A549 (cell line): ENCODE measurements around the gene PAN2. TPM values are rescaled to one million over a fixed set of nuclear protein-coding genes. Genes with fewer than 3 reads are reported as not detected.

Experiments
- ATAC-seq, 2 experiments: fragments of 200-7000 bp in 1 of 2; fragments of >200 bp in 1 of 2; cut with Nextera tagmentation in 1 of 2; cut with Tn5 transposase in 1 of 2; 3 replicates each; pipeline versions ENCODE4 v1.8.0 to v1.9.1; 2018 to 2020; ENCODE audit warnings: mild to moderate bottlenecking in 1 of 2, moderate library complexity in 1 of 2
- CTCF ChIA-PET: fragments of 300-600 bp; sonication (Branson Sonifier 250); formaldehyde crosslinking; extraction: SDS; loops from one replicate; lab custom pipeline; 2021; ENCODE audit warnings: antibody characterized with exemption, inconsistent platforms; lab: Yijun Ruan, JAX
- POLR2A ChIA-PET: fragments of 350-600 bp; formaldehyde crosslinking; extraction: SDS; loops from one replicate; lab custom pipeline; 2021; ENCODE audit warnings: antibody characterized with exemption, inconsistent platforms; lab: Yijun Ruan, JAX
- DNase-seq, 2 experiments: peaks; one replicate each; pipeline versions ENCODE4 v3.0.0 to v3.0.0-alpha.2; 2011 to 2016; ENCODE audit warnings: low read depth in 1 of 2, low spot score in 1 of 2
- FAIRE-seq: peaks from 2 replicates; lab custom pipeline; 2011; peaks lifted over from hg19 to GRCh38; lab: Jason Lieb, UNC
- H3K27ac ChIP-seq, 2 experiments: fragments of >200 bp; sonication (Bioruptor Twin); formaldehyde crosslinking; 3 replicates each; pipeline ENCODE4 v1.5.1; 2016 to 2017
- H3K4me1 ChIP-seq: fragments of >200 bp; sonication (Bioruptor Twin); formaldehyde crosslinking; 3 replicates; pipeline ENCODE4 v1.6.1; 2016
- H3K4me2 ChIP-seq: fragments of >200 bp; sonication (Bioruptor Twin); formaldehyde crosslinking; 3 replicates; pipeline ENCODE4 v1.6.1; 2016
- H3K4me3 ChIP-seq: fragments of >200 bp; sonication (Bioruptor Twin); formaldehyde crosslinking; 3 replicates; pipeline ENCODE4 v1.5.1; 2016
- H3K9me3 ChIP-seq: fragments of >200 bp; sonication (Bioruptor Twin); formaldehyde crosslinking; 3 replicates; pipeline ENCODE4 v1.6.1; 2016
- CBX8 ChIP-seq: fragments of 200-600 bp; sonication (generic); IDR thresholded peaks from 2 replicates; pipeline ENCODE4 v1.6.1; 2016
- CEBPB ChIP-seq, 2 experiments: fragments of >200 bp in 1 of 2; sonication (Bioruptor Twin) in 1 of 2; formaldehyde crosslinking in 1 of 2; IDR thresholded peaks; 2 replicates each; pipeline ENCODE4 v1.6.1; 2012 to 2016
- CHD2 ChIP-seq: fragments of 150-350 bp; IDR thresholded peaks from 2 replicates; pipeline ENCODE4 v1.6.1; 2014; ENCODE audit warnings: low read length; ENCODE audit not compliant: partially characterized antibody
- CHD4 ChIP-seq: fragments of 200-600 bp; sonication (generic); IDR thresholded peaks from 2 replicates; pipeline ENCODE4 v1.6.1; 2016; ENCODE audit warnings: antibody characterized with exemption, mild to moderate bottlenecking, borderline replicate concordance
- ELK1 ChIP-seq: fragments of 150-350 bp; IDR thresholded peaks from 2 replicates; pipeline ENCODE4 v1.6.1; 2014; ENCODE audit warnings: low read depth, mild to moderate bottlenecking, low read length
- FOSB ChIP-seq: fragments of 250-450 bp; sonication (Bioruptor Pico); IDR thresholded peaks from 2 replicates; pipeline ENCODE4 v1.5.0; 2020; ENCODE audit warnings: mild to moderate bottlenecking, moderate library complexity
- HES2 ChIP-seq: fragments of >200 bp; sonication (Bioruptor Twin); formaldehyde crosslinking; IDR thresholded peaks from 2 replicates; pipeline ENCODE4 v1.6.1; 2016
- HOXA7 ChIP-seq: fragments of 250-450 bp; sonication (Bioruptor Pico); IDR thresholded peaks from 2 replicates; pipeline ENCODE4 v1.5.0; 2020; ENCODE audit warnings: mild to moderate bottlenecking, moderate library complexity
- JUNB ChIP-seq: fragments of >200 bp; sonication (Bioruptor Twin); formaldehyde crosslinking; IDR thresholded peaks from 2 replicates; pipeline ENCODE4 v1.6.1; 2016
- KDM1A ChIP-seq: fragments of 200-600 bp; sonication (generic); IDR thresholded peaks from 2 replicates; pipeline ENCODE4 v1.6.1; 2016; ENCODE audit warnings: low read depth, mild to moderate bottlenecking
- MAX ChIP-seq: IDR thresholded peaks from 2 replicates; pipeline ENCODE4 v1.6.1; 2012
- MYC ChIP-seq: IDR thresholded peaks from 2 replicates; pipeline ENCODE4 v1.6.1; 2012; ENCODE audit warnings: mild to moderate bottlenecking, inconsistent platforms, low read length, improper control_type of control experiment, borderline replicate concordance
- NFE2L2 ChIP-seq: fragments of 150-350 bp; conservative IDR thresholded peaks from 2 replicates; pipeline ENCODE4 v1.6.1; 2014; ENCODE audit warnings: low read length
- NPAS2 ChIP-seq: fragments of 250-450 bp; sonication (Bioruptor Pico); IDR thresholded peaks from 2 replicates; pipeline ENCODE4 v1.8.0; 2022; ENCODE audit warnings: mild to moderate bottlenecking, moderate library complexity, borderline replicate concordance
- NR3C1 ChIP-seq: fragments of >200 bp; sonication (Bioruptor Twin); formaldehyde crosslinking; IDR thresholded peaks from 3 replicates; pipeline ENCODE4 v1.6.1; 2017
- PBX3 ChIP-seq: IDR thresholded peaks from 2 replicates; pipeline ENCODE4 v1.6.1; 2012
- PHF8 ChIP-seq: fragments of 200-600 bp; sonication (generic); IDR thresholded peaks from 2 replicates; pipeline ENCODE4 v1.6.1; 2016; ENCODE audit warnings: low read depth, mild to moderate bottlenecking, antibody characterized with exemption, moderate library complexity, borderline replicate concordance
- POLR2A ChIP-seq: IDR thresholded peaks from 2 replicates; pipeline ENCODE4 v1.6.1; 2012; ENCODE audit warnings: mild to moderate bottlenecking, low read length
- POLR2AphosphoS2 ChIP-seq: conservative IDR thresholded peaks from 2 replicates; pipeline ENCODE4 v1.6.1; 2012; ENCODE audit warnings: low read length, improper control_type of control experiment, inconsistent platforms
- REST ChIP-seq: fragments of 200-600 bp; sonication (generic); IDR thresholded peaks from 2 replicates; pipeline ENCODE4 v1.6.1; 2016; ENCODE audit warnings: antibody characterized with exemption, mild to moderate bottlenecking, moderate library complexity
- RFX5 ChIP-seq: fragments of 450-650 bp; IDR thresholded peaks from 2 replicates; pipeline ENCODE4 v1.7.1; 2014; ENCODE audit warnings: antibody characterized with exemption, mild to moderate bottlenecking, moderate library complexity
- SMC3 ChIP-seq: fragments of >200 bp; sonication (Bioruptor Twin); formaldehyde crosslinking; IDR thresholded peaks from 3 replicates; pipeline ENCODE4 v1.6.1; 2018; ENCODE audit warnings: inconsistent platforms
- SREBF2 ChIP-seq: fragments of 450-650 bp; IDR thresholded peaks from 2 replicates; pipeline ENCODE4 v1.6.1; 2014; ENCODE audit warnings: mild to moderate bottlenecking, moderate library complexity
- TP53 ChIP-seq: fragments of 250-450 bp; sonication (Bioruptor Pico); IDR thresholded peaks from 2 replicates; pipeline ENCODE4 v1.5.0; 2021; ENCODE audit warnings: mild to moderate bottlenecking, moderate library complexity
- USF2 ChIP-seq: fragments of 450-650 bp; IDR thresholded peaks from 2 replicates; pipeline ENCODE4 v1.6.1; 2014; ENCODE audit warnings: antibody characterized with exemption
- ZC3H11A ChIP-seq: fragments of 450-650 bp; IDR thresholded peaks from 2 replicates; pipeline ENCODE4 v1.6.1; 2014; ENCODE audit warnings: antibody characterized with exemption, mild to moderate bottlenecking
- WGBS: methylation state at CpG from one replicate; pipeline ENCODE4 v1.1.6; 2017; ENCODE audit errors: missing lambda C conversion rate; 5-methylcytosine and 5-hydroxymethylcytosine counted together
- polyA plus RNA-seq, 4 experiments: library from polyadenylated mRNA; depleted of rRNA in 3 of 4; stranded (reverse); fragments of >200 nt; fragmentation: RNase III in 1 of 4; extraction: RNeasy Plus Mini Kit Qiagen cat#74134 plus additional on column Dnase treatment in 1 of 4; gene quantifications; 2 replicates in 3 of 4; 3 replicates in 1 of 4; pipeline ENCODE4 v1.2.3, GENCODE V29; 2011 to 2017
- TF ChIP-seq, protein P1 (sequence below): IDR thresholded peaks from 2 replicates; pipeline ENCODE4 v1.6.1; 2012; ENCODE audit warnings: low read depth, borderline replicate concordance
- TF ChIP-seq, protein P2 (sequence below): fragments of 250-450 bp; sonication (Bioruptor Pico); IDR thresholded peaks from 2 replicates; pipeline ENCODE4 v1.5.0; 2020; ENCODE audit warnings: low read depth, mild to moderate bottlenecking, moderate library complexity

PAN2 gene
- polyA plus RNA-seq, 2 of the 4 experiments (the other 2 are of a cell fraction), result 30.0 to 66.8 TPM

- TF ChIP-seq PBX3, result peak; percentile 43
- no peak for TF ChIP-seq CHD4
- TF ChIP-seq FOSB (CRISPR knock-in tag), result no peak
- peak; percentile 93 for TF ChIP-seq CHD2
- TF ChIP-seq, protein P1, sequence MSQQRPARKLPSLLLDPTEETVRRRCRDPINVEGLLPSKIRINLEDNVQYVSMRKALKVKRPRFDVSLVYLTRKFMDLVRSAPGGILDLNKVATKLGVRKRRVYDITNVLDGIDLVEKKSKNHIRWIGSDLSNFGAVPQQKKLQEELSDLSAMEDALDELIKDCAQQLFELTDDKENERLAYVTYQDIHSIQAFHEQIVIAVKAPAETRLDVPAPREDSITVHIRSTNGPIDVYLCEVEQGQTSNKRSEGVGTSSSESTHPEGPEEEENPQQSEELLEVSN, result peak; percentile 66; the same call in 1 of the 2 replicates
- TF ChIP-seq MAX, result peak; percentile 93
- TF ChIP-seq USF2, result peak; percentile 91
- peak; percentile 63; the same call in 1 of the 2 replicates for TF ChIP-seq PHF8
- TF ChIP-seq JUNB, result no peak
- no peak for TF ChIP-seq SREBF2
- TF ChIP-seq NPAS2 (CRISPR knock-in tag), result peak; percentile 79
- TF ChIP-seq CEBPB (IDR thresholded peaks at IDR 0.05), result 0 out of 4 replicates have a peak, but pooled peaks of 1 of the 2 experiments have one; percentile 40
- peak; percentile 88 for TF ChIP-seq POLR2A
- no peak for TF ChIP-seq CBX8
- TF ChIP-seq NFE2L2, result no peak; the same call in 1 of the 2 replicates
- TF ChIP-seq, protein P2, sequence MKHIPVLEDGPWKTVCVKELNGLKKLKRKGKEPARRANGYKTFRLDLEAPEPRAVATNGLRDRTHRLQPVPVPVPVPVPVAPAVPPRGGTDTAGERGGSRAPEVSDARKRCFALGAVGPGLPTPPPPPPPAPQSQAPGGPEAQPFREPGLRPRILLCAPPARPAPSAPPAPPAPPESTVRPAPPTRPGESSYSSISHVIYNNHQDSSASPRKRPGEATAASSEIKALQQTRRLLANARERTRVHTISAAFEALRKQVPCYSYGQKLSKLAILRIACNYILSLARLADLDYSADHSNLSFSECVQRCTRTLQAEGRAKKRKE (CRISPR knock-in tag), result no peak
- no peak for TF ChIP-seq ELK1
- no peak for TF ChIP-seq NR3C1
- TF ChIP-seq MYC, result peak; percentile 20; the same call in 1 of the 2 replicates
Observed at GRCh38 chr12:56315622-56316473, 18.0 kb downstream of the PAN2 start, which contains the start of gene CNPY2 (continued).

- TF ChIP-seq KDM1A (no peak), USF2 (no peak), HES2 (no peak), ZC3H11A (no peak), SMC3 (no peak), REST (no peak), POLR2AphosphoS2 (no peak), TP53 (no peak), HOXA7 (CRISPR knock-in tag) (no peak), RFX5 (no peak)
- H3K4me1 ChIP-seq, result peaks cover 11% of the 10 kb centered on the region
- FAIRE-seq (no peak), DNase-seq (no peak), ATAC-seq (no peak; a peak in 2 of 6 replicates)
- H3K9me3 ChIP-seq, result no peaks in the 10 kb centered on the region
- POLR2A ChIA-PET, result interaction anchor here (0.6 to 3.1 kb wide), 12 partner anchors 15 to 211 kb away, joined by 3 to 20 read pairs (median 7); partner anchors contain the start of genes COQ10A, CS, PA2G4 and PAN2
- peak overlapping the region; percentile 79 for H3K4me2 ChIP-seq
- 3% methylated on average over 11 of the region's 11 CpGs for WGBS
- CTCF ChIA-PET, result interaction anchor here (1.3 to 2.2 kb wide), 8 partner anchors 10 to 149 kb away, joined by 3 to 14 read pairs (median 5); partner anchors contain the start of genes ANKRD52, MIP, SMARCC2 and STAT2
- peak overlapping the region; percentile 94 to 96 for H3K27ac ChIP-seq
- H3K4me3 ChIP-seq, result peak overlapping the region; percentile 93
Observed at GRCh38 chr12:56315249-56315621, 18.6 kb downstream of the PAN2 start.
